ENCODE measurements around the gene RUFY4. TPM values are rescaled to one million over a fixed set of nuclear protein-coding genes. Genes with fewer than 3 reads are reported as not detected.
A peak's percentile ranks its signal among the peaks of the same experiment; 100 is the strongest.

The RUFY4 gene
- total RNA-seq, 1 donor from 2014 or later = not detected

GRCh38 chr2:218066926-218067515, 2.0 kb upstream of the RUFY4 start:
- no peak for TF ChIP-seq CTCF (conservative IDR thresholded peaks at IDR 0.05)
- Mint-ChIP-seq H3K36me3 (no peaks in the 10 kb centered on the region), H3K4me3 (no peak overlapping the region), H3K4me1 (ENCODE audit: unreplicated experiment) (no peaks in the 10 kb centered on the region), H3K27me3 (peaks cover 50% of the 10 kb centered on the region), H3K9me3 (no peaks in the 10 kb centered on the region), H3K27ac (no peak overlapping the region)
- DNase-seq (ENCODE audit: extremely low spot score, unreplicated experiment) = no peak

GRCh38 chr2:218067523-218067922, 1.5 kb upstream of the RUFY4 start:
- Mint-ChIP-seq H3K4me3 (no peak overlapping the region), H3K27ac (no peak overlapping the region), H3K36me3 (no peaks in the 10 kb centered on the region), H3K27me3 (peaks cover 50% of the 10 kb centered on the region), H3K4me1 (ENCODE audit: unreplicated experiment) (no peaks in the 10 kb centered on the region), H3K9me3 (no peaks in the 10 kb centered on the region)
- no peak for TF ChIP-seq CTCF (conservative IDR thresholded peaks at IDR 0.05)
- peak; percentile 67 for DNase-seq (ENCODE audit: extremely low spot score, unreplicated experiment)

- no peak for TF ChIP-seq CTCF (conservative IDR thresholded peaks at IDR 0.05)
- Mint-ChIP-seq H3K36me3 (no peaks in the 10 kb centered on the region), H3K4me1 (ENCODE audit: unreplicated experiment) (no peaks in the 10 kb centered on the region), H3K27ac (no peak overlapping the region), H3K9me3 (no peaks in the 10 kb centered on the region), H3K4me3 (no peak overlapping the region), H3K27me3 (peaks cover 47% of the 10 kb centered on the region)
- no peak for DNase-seq (ENCODE audit: extremely low spot score, unreplicated experiment)
These were observed 700 bp downstream of the RUFY4 start for GRCh38 chr2:218069606-218070300.

GRCh38 chr2:218070587-218070986, 1.5 kb downstream of the RUFY4 start:
- Mint-ChIP-seq H3K4me1 (ENCODE audit: unreplicated experiment) (no peaks in the 10 kb centered on the region), H3K4me3 (no peak overlapping the region), H3K27me3 (peaks cover 51% of the 10 kb centered on the region), H3K9me3 (no peaks in the 10 kb centered on the region), H3K36me3 (no peaks in the 10 kb centered on the region), H3K27ac (no peak overlapping the region)
- TF ChIP-seq CTCF (conservative IDR thresholded peaks at IDR 0.05) = no peak
- DNase-seq (ENCODE audit: extremely low spot score, unreplicated experiment) = no peak

GRCh38 chr2:218071218-218071937, 2.3 kb downstream of the RUFY4 start:
- Mint-ChIP-seq H3K4me1 (ENCODE audit: unreplicated experiment) (no peaks in the 10 kb centered on the region), H3K27me3 (peaks cover 51% of the 10 kb centered on the region), H3K4me3 (no peak overlapping the region), H3K9me3 (no peaks in the 10 kb centered on the region), H3K27ac (no peak overlapping the region), H3K36me3 (no peaks in the 10 kb centered on the region)
- TF ChIP-seq CTCF (conservative IDR thresholded peaks at IDR 0.05) = no peak
- no peak for DNase-seq (ENCODE audit: extremely low spot score, unreplicated experiment)
